Measurements from ENCODE around the gene SAMD5.

- no peak for TF ChIP-seq POLR2A (IDR thresholded peaks at IDR 0.05)
- TF ChIP-seq, protein P1, sequence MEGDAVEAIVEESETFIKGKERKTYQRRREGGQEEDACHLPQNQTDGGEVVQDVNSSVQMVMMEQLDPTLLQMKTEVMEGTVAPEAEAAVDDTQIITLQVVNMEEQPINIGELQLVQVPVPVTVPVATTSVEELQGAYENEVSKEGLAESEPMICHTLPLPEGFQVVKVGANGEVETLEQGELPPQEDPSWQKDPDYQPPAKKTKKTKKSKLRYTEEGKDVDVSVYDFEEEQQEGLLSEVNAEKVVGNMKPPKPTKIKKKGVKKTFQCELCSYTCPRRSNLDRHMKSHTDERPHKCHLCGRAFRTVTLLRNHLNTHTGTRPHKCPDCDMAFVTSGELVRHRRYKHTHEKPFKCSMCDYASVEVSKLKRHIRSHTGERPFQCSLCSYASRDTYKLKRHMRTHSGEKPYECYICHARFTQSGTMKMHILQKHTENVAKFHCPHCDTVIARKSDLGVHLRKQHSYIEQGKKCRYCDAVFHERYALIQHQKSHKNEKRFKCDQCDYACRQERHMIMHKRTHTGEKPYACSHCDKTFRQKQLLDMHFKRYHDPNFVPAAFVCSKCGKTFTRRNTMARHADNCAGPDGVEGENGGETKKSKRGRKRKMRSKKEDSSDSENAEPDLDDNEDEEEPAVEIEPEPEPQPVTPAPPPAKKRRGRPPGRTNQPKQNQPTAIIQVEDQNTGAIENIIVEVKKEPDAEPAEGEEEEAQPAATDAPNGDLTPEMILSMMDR (IDR thresholded peaks at IDR 0.05), result no peak
- TF ChIP-seq POLR2AphosphoS5 (IDR thresholded peaks at IDR 0.05), result no peak
Observed at GRCh38 chr6:147504848-147505247, 3.6 kb upstream of the SAMD5 start.
